ENCODE results near the gene LRP11.
"Not testable (repeated sequence)": the region's sequence is repeated elsewhere in the genome, so short reads cannot be mapped to it uniquely, and the experiment has no call there.

LRP11 gene

DNA sequence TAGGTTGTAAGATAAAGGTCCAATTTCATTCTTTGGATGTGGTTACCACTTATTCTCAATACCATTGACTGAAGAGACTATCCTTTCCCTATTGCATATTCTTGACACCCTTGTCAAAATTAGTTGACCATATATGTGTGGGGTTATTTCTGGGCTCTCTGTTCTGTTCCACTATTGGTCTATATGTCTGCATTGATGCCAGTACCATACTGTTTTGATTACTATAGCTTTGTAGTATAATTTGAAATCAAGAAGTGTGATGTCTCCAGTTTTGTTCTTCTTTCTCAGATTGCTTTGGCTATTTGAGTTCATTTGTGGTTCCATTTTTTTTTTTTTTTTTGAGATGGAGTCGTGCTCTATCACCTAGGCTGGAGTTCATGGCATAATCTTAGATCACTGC is 8.1 kb upstream of the LRP11 start:
- no peak for FAIRE-seq
- no peak for DNase-seq (ENCODE audit: insufficient read length, low spot score)

DNA sequence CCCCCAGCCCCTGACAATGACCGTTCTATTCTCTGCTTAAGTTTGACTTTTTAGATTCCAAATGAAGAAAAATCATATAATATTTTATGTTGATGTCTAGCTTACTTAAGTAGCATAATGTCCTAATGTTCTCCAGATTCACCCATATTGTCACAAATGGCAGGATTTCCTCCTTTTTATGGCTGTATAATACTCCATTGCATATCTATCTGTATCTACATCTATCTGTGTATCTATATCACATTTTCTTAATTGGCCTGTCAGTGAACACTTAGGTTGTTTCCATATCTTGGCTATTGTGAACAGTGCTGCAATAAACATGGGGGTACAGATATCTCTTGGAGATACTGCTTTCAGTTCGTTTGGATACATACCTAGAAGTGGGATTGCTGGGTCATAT is 7.0 kb upstream of the LRP11 start:
- FAIRE-seq (no peak), DNase-seq (ENCODE audit: insufficient read length, low spot score) (no peak)

DNA sequence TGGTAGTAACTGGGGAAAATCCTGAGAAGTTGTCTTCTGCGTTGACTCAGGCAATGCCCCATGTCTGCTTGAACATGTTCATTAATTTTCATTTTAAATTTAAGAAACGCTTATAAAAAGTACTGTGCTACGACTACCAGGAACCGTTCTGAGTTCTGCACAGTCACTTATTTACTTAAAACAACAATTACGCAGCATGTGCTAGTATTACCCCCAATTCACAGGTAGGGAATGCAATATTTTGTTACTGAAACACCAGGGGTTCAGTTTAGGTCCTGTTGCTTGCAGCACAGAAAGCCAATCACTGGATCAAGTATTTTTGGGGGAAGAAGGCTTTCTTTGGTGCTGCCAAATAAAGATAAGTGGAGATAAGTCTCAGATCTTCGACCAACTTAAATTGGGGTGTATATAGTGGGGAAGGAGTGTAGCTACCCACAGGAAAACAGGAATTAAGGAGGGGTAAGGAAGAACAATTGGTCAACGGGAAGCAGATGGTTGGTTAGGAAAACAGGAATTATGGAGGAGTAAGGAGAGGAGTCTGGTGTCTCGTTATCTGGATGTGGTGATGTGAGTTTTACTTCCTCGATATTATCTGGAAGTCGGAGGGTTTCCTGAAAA is 5.2 kb upstream of the LRP11 start:
- DNase-seq (ENCODE audit: insufficient read length, low spot score) (no peak), FAIRE-seq (no peak)

DNA sequence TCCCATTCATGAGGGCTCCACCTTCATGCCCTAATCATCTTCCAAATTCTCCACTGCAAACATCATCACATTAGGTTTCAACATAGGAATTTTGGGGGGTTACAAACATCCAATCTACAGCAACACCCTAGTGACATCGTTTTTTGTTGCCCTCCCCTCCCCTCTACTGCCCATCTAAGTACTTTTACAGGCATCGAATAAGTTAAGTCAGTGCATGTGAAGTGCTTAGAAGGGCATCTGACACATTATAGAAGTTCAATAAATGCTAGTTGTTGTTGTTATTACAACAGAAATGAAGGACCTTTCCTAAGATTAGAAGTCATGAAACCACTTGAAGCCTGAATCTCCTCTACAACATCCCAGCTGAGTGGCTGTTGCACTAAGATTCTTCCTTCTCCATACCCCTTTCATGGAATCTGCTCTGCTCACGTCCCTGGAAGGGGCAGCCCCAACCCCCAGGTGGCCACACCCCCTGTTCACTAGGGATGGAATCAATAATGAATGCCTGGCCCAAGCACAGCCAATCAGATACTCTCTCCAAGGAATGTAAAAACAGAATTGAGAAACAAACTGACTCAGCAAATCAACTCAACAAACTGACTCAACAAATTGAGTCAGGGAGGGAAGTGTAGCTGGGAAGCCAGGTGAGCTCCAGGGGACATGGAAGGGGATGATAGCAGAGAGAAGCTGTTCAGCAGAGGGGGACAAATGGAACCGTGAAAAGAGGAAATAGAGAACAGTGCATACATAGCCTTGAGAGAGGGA is 3.9 kb upstream of the LRP11 start:
- DNase-seq (ENCODE audit: insufficient read length, low spot score) (no peak), FAIRE-seq (no peak)

DNA sequence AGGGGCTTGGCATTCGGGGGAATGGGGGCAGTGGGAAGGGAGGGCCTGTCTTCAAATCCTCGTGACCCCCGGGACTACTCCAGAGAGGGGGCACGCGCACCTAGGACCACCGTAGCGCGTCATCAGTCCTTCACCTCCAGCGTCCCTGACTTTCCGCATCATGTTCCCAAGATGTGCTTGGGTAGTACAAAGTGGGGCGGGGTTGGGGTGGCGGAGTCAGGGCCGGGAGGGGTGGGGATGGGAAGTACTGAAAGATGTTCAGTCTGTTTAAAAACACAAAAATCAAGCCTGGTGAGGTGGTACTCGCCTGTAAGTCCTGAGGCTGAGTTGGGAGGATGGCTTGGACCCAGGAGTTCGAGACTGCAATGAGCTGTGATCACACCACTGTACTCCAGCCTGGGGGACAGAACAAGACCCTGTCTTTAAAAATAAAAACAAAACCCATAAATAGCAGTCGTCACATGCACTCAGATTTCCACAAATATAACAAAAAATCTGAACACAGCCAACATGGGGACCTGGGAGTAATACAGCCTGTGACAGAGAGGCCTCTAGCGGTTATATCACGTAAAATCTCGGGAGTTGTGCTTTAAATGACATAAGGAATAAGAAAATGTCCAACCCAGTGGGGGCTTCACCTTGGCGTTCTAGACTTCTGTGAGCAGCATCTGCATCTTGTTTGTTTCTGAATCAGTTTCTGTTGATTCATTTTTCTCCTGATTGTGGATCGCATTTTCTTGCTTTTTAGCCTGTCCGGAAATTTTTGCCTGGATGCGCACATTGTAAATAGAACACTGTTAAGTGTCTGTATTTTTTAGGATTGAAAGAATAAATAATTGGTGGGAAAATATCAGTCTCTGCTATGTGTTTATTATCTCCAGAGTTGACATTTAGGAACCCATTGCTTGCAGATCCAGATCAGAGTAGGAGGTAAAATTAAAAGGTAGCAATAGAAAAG is 698 bp upstream of the LRP11 start:
- FAIRE-seq = no peak
- peak; percentile 44 for DNase-seq (ENCODE audit: insufficient read length, low spot score)

DNA sequence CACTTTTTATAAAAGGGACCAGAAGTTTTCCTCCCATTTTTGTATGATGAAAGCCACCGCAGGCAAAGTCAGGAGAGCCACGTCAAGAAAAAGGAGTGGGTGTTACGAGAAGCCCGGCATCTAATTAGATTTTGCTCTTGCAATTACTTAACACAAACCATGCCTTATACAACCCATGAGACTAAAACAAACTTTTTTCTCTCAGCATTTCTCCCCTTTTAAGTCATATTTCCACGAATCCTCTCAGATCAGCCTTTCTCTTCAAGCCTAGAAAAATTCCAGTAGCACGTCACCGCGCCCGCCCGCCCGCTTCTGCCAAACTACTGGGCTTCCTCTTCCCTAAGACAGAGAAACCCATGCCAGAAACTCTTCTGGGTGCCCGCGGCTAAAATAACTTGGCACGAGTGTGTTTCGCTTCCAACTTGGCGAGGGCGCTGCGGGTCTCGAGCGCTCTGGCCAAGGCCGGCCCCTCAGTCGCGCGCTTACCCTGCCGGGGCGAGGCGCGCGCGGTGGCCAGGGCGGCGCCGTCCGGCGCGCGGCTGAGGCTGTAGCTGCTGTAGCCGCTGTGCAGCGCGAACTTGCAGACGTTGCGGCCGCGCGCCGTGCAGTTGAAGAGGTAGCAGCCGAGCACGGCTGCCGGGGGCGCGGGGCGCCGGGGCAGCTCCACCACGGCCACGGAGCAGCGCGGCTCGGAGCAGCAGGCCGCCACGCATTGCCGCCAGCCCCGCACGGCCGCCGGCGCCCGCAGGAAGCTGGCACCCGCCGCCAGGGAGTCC is 1.0 kb downstream of the LRP11 start:
- DNase-seq (ENCODE audit: insufficient read length, low spot score) (peak; percentile 32), FAIRE-seq (peak; percentile 13)

DNA sequence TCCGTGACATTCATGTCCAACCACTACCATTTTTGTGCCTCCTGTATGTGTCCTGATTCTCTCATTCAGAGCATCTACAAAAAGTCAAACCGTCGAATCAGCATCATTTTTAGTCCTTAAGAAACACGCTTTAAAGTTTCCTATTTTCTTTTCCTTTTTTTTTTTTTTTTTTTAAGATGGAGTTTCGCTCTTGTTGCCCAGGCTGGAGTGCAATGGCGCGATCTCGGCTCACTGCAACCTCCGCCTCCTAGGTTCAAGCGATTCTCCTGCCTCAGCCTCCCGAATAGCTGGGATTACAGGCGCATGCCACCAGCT is 1.8 kb downstream of the LRP11 start:
- not testable (repeated sequence) for FAIRE-seq; DNase-seq (ENCODE audit: insufficient read length, low spot score)

DNA sequence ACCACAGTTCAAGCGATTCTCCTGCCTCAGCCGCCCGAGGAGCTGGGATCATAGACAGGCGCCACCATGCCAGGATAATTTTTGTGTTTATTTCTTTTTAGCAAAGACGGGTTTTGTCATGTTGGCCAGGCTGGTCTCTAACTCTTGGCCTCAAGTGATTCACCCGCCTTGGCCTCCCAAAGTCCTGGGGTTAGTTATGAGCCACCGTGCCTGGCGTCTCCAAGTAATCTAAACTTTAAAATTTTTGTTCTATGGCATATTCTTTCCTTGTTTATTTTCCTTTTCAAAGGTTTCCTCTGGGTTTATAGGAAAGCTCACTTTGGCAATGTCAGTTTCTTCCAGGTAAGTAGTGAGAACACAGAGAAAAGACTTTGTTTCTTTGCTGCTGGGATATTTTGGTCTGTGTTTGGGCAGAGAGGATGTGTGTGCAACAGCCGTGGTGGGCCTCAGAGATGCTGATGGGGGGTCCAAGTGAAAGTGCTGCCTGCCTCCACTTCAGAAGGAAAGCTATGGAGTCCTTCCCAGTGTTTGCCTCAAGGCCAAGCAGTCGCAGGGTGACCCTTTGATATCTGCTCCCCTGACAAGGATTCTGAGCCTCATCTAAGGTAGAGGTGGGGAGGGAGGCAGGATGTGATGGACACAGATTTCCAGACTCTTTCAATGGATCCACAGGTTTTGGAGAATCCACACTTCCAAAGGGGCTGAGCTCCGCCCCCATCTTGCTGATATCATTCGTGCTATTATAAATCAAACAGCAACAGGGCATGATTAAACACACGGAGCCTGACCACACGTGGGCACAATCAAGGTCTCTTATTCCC is 2.3 kb downstream of the LRP11 start:
- no peak for FAIRE-seq
- no peak for DNase-seq (ENCODE audit: insufficient read length, low spot score)

DNA sequence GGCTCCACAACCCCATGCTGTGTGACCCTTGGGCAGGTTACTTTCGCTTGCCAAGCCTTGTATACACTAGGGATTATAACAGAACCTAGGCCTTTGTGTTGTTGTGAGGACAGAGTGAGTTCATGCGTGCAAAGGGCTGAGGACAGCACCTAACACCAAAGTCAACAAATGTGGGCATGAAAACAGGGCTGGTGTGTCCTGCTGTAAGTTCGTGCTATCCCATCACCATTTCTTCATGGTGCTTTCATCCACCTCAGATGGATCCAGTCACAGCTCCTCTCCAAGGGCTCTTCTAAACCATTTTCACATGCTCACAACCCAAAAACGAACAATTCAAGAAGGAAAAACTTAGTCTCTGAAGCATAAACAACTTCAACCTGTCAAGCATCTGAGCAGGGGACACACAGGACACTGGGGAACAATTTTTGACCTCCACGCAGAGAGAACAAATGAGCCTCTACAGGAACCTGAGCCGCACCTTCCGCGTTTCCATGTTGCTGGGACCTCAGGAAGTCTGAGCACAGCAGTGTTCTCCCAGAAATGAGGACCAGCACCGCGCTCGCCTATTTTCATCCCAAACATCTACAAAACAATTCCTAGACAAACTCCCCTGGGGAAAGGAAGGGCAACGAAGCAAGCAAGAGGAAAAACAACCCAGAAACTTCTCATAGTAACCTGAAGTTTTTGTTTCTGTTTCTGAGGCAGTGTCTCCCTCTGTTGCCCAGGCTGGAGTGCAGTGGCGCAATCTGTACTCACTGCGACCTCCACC is 3.1 kb downstream of the LRP11 start:
- DNase-seq (ENCODE audit: insufficient read length, low spot score) (no peak), FAIRE-seq (no peak)

DNA sequence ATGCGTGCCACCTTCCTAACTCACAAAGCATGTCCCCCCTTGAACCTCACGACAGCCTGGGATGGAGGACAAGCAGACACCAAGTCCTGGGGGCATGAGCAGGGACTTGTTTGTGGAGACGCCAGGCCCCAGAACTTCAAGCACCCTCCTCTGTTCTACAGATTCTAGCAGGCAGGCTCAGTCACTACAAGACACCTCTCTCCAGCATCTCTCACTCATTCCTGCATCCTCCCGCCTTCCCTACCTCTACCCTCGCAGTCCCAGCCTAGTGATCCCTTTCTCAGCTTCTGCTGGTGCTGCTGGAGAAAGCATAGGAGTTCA is 3.7 kb downstream of the LRP11 start:
- DNase-seq (ENCODE audit: insufficient read length, low spot score) (no peak), FAIRE-seq (no peak)

DNA sequence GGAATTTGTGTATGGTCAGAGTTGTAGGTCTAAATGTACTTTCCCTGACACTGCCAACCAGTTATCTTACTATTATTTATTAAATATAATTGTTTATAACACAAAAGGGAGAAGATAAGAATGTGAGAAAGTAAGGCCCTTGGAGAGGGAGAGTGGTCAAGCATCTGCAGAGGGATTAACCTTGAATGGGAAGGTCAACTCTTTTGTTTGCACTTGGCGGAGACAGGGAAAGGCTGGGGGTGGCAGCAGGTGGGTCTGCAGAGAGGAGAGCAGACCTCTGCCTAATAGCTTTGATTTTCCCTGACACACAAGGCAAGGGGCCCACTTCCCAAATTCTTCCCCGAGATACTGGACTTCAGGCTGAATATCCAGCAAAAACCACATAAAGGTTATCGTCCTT is 4.2 kb downstream of the LRP11 start:
- FAIRE-seq (no peak), DNase-seq (ENCODE audit: insufficient read length, low spot score) (no peak)

DNA sequence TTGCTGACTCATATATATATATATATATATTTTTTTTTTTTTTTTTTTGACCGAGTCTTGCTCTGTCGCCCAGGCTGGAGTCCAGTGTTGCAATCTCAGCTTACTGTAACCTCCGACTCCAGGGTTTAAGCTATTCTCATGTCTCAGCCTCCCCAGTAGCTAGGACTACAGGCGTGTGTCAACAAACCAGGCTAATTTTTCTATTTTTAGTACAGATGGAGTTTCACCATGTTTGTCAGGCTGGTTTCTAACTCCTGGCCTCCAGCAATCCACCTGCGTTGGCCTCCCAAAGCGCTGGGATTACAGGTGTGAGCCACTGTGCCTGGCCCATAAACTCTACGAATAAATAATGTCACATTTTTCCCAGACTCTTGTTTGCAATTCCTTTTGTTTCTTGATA is 4.8 kb downstream of the LRP11 start:
- DNase-seq (ENCODE audit: insufficient read length, low spot score) (no peak), FAIRE-seq (no peak)

DNA sequence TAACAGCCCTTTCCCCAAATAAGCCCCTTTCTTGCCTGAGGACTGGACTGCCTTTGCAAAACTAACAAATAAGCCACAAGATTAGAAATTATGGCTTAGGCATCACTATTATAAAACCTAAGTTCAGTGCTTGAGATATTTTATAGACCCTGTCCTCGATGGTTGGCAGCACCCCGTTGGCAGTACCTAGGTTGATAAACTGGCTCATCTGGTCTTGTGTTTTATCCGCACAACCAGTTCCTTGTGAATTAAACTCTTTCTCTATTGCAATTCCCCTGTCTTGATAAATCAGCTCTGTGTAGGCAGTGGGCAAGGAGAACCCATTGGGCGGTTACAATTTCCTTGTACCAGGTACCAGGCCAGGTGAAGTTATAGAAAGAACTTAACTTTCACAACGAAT is 6.6 kb downstream of the LRP11 start:
- no peak for FAIRE-seq
- DNase-seq (ENCODE audit: insufficient read length, low spot score) = no peak

DNA sequence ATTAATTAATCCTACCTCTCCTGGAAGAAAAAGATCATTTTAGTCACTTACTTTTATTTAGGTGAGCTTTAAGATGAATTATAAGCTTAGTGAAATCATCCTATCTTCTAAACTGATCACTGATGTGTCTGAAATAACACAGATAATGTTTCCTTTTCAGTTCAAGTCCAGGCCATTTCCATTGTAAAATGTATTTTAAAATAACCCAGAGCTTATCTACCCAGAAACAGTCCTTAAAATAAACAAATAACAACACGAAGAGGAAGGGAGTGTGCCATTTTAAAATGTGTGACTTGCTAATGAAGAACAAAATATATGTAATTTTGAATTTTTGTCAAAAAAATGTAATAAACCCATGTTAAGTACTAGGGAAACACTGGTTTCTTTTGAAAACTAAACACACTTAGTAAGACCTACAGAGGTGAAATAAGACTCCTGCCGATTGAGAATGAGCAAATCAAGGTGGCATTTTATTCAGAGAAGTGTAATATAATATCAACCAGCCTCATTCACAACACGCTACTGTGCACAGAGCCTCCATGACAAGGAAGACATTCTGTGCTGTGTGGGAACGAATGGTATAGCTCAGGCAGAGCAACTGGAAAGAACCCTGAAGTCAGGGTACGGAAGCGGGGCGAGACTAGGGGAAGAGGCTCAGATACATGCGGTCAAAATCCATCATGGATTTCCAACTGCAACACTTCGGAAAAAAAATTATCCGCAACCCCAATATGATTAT is 7.7 kb downstream of the LRP11 start:
- DNase-seq (ENCODE audit: insufficient read length, low spot score) = no peak
- FAIRE-seq = no peak

DNA sequence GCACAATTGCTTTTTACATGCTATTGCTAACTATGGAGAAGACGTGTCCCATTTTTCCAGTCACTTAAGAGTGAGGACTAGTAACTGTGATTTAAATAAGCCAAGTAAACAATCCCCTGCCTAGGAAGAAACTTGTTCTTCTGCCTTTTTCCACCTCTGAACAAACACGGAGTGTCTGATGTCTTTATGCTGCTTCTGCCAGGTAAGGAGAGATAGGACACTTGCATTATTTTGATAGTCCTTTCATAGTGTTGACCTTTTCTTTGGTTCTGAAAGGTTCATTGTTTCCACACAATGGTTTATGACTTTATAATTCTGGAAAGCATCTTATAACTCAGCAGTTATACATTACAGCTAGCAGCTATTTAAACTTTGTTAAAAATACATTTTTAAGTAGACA is 8.4 kb downstream of the LRP11 start:
- DNase-seq (ENCODE audit: insufficient read length, low spot score) (no peak), FAIRE-seq (no peak)

DNA sequence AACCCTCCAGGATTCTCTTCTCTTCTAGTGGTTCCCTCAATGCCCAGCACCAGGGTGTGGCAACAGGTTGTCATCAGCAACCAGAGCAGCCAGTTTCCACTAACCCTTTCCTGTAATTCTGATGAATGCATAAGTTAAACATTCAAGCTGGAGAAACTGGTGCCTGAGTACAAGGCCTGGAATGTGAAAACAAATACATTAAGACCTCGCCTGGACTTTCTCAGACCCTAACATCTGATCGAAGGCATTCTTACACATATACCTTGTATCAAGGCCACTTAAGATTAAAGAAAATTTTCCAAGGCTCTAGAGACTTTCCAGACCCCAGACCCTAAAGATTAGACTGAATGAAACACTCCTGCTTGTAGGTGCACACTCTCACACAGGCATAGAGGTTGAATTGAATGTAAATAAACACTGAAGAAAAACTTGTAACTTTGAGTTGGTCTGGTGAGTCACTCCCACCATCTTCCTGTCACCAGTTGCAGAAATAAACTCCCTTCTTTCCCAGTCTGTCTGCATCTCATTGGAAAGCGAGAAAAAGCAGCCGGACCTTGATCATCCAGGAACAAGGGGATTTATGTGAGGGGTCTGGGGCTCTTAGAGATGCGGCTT is 9.0 kb downstream of the LRP11 start:
- DNase-seq (ENCODE audit: insufficient read length, low spot score) (no peak), FAIRE-seq (no peak)

DNA sequence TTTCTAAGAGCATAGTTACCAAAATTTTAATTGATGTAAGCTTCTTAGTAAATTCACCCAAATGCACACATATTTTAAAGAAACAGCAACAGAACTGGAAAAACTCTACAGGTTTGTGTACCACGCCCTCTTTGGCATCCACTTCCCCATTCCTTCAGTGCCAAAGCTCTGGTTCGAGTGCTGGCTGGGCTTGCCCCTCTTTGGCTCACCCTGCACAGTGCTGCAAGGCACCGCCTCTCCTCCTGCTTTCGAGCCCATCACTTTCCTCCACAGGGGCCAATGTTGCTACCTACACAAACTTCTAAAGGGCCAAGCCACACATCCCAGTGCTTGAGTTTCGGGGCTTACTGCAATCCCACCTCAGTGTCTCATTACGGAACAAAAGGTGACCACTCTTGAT is 9.6 kb downstream of the LRP11 start:
- DNase-seq (ENCODE audit: insufficient read length, low spot score) (no peak), FAIRE-seq (no peak)

DNA sequence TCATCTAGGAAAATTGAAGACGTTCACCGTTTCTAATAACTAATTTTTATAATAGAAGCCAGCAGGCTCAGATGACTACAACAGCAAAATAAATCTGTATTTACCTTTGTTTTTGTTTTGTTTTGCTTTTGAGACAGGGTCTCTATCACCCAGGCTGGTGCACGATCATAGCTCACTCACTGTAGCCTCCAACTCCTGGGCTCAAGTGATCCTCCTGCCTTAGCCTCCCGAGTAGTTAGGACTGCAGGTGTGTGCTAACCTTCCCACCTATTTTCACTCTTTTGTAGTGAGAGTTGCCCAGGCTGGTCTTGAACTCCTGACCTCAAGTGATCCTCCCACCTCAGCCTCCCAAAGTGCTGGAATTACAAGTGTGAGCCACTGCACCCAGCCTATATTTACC is 10.1 kb downstream of the LRP11 start:
- not testable (repeated sequence) for FAIRE-seq; DNase-seq (ENCODE audit: insufficient read length, low spot score)
